GM12801 (cell line): ENCODE data around the gene PCOLCE2.

Source experiments
- TF ChIP-seq, protein P1 (sequence below): IDR thresholded peaks from one replicate; pipeline ENCODE4 v1.5.1; 2011; ENCODE audit warnings: control low read depth; ENCODE audit not compliant: insufficient read length; ENCODE audit errors: extremely low read depth

The PCOLCE2 gene

DNA sequence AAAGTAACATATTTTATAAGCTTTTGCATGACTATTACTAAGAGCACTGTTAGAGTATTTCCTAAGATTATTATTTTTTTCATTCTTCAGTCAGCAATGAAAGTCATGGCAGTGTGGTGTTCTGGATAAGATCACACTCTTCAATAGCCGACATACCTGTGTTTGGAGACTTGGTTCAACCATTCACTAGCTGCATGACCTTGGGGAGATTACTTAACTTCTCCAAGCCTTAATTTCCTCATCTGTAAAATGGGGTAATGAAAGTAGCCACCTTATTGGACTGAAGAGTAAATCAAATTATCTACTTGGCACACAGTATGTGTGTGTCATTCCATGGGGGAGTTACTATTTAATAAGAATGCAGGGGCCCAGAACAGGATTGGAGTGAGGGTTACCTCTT, 24.5 kb upstream of the PCOLCE2 start:
- TF ChIP-seq, protein P1, sequence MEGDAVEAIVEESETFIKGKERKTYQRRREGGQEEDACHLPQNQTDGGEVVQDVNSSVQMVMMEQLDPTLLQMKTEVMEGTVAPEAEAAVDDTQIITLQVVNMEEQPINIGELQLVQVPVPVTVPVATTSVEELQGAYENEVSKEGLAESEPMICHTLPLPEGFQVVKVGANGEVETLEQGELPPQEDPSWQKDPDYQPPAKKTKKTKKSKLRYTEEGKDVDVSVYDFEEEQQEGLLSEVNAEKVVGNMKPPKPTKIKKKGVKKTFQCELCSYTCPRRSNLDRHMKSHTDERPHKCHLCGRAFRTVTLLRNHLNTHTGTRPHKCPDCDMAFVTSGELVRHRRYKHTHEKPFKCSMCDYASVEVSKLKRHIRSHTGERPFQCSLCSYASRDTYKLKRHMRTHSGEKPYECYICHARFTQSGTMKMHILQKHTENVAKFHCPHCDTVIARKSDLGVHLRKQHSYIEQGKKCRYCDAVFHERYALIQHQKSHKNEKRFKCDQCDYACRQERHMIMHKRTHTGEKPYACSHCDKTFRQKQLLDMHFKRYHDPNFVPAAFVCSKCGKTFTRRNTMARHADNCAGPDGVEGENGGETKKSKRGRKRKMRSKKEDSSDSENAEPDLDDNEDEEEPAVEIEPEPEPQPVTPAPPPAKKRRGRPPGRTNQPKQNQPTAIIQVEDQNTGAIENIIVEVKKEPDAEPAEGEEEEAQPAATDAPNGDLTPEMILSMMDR: no peak

DNA sequence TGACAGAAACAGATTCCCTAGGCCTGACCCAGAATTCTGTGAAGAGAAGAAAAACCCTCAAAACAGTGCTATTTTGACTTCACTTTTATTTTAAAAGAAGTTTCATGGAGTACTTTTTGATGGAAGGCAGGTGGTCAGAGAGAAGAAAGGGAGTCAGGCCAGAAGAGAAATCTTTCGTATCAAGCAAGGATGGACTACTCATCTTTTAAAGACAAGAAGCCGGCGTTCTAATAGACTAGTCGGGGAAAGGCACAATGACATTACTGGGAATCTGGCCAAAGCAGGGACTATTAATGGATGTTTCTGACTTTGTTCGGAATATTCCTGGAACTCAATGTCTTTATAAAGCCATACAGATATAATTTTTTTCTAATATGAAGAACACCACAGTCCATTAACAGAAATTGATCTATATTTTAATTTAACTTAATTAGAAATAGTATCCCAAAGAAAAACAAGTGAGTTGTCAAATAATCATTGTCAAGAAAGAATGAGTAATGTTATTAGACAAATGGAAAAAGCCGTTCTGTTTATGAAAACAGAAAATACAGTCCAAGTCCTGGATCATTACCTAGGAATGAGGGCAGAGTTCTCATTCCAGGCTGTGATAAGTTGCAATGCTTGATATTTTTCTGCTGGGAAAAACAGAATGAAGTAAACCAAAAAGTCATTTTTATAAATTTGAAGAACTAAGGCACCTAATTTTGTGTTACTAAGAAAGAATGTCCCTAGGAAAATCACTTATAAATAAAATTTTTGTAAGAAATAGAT, 23.7 kb upstream of the PCOLCE2 start:
- TF ChIP-seq, protein P1: no peak

DNA sequence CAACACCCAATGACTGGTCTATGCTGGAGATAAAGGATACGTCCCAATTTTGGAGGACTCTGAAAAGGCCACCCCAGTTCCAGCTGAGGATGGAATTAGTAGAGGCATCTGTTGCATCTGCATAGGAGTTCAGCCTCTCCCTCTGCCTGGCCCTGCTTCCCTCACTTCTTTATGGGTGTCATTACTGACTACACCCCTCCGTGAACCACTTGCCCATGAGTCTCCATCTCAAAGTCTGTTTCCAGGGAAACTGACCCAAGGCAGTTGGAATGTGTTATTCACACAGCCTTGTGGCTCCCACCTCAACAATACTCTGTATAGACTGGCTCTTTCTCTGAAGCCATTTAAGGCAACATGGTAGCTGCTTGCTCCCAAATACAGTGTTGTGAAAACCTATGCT, 21.4 kb upstream of the PCOLCE2 start:
- TF ChIP-seq, protein P1: no peak

DNA sequence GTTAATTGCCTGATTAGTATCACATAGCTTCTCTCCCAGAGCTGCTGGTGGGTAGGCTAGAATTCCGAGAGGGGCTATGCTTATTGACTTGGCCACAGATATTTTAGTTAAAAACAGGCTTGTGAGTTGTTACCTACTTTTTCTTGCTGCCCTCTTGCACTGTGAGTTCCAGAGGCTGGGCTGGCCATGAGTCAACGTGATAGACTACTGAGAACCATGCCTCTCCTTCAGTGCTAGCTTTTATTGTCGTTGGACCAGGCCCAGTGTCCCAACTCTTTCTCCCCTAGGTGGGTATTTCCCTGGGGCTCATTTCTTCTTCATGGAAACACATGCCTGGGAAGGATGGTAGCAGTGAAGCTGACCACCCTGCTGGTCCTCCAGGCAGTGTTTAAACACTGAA, 20.4 kb upstream of the PCOLCE2 start:
- TF ChIP-seq, protein P1: no peak

DNA sequence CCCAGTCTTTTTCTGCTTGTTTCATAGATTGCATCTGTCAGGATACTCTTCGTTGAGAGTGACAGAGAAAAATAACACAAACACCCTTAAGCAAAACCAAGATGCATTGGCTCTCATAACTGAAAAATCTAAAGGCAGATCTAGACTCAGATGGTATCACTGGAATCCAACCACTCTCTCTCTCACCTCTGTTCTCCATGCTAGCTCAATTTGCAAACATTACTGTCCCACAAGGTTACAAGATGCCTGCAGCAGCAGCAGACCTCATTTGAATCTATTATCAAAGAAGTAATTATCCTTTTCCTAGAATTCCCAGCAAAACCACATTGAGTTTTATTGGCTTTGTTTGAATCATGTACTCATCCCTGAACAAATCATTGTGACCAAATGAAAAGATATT, 19.1 kb upstream of the PCOLCE2 start:
- TF ChIP-seq, protein P1: no peak

DNA sequence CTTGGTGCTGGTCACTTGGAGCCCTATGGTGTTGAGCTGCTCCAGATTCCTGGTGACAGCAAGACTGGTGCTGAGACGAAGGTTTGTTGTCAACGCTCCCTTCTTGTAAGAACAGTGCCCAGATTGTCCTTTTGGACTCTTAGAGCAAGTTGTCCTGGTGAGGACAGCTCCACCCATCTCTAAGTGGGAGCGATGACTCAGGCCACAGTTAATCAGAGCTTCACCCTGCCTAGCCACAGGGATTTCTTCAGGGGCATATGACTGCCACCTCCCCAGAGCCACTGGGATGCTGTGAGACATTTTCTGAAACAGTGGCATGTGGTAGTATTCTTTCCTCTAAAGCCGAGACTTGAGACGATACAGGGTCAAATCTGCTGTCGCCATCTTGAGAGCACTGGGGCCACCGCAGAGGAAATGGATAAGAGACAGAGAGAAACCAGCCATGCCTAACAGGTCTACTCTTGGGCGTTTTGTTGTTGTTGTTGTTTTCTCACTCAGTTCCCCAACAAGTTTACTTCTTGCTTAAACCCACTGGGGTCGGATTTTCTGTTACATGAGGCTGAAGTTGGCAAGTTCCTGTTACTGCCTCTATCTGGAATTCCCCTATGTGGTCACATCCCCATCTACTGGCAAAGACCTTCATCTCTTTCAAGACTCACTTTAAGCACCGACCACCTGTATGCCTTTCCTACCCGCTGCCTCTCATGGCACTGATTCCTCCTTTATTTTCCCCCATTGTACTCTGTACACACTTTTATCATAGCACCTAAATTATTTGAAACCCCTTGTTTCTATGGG, 16.0 kb upstream of the PCOLCE2 start:
- TF ChIP-seq, protein P1: no peak

DNA sequence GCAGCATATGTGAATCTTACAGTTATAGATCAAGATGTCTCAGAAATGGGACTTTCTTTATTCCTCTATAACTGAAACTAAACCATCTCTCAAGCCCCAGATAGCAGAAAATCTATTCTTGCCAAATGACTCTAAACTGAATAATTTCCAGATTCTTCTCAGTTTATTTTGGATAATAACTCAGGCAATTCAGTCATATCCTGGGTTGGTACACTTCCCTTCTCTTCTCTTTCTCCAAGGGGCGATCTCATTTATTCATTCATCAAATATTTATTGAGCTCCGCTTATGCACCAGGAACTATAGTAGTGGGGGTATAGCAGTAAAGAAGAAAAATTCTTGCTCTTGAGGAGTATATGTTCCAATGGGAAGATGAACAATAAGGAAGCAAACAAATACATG, 13.5 kb upstream of the PCOLCE2 start:
- TF ChIP-seq, protein P1: no peak
